BE2C (cell line): ENCODE measurements around the gene TMEM170A.

Source experiments
- DNase-seq: peaks from one replicate; pipeline ENCODE4 v3.0.0-alpha.2; 2020
- H3K27me3 ChIP-seq: fragments of 250-450 bp; sonication (Bioruptor Pico); 2 replicates; pipeline ENCODE4 v1.5.1; 2020; ENCODE audit warnings: mild to moderate bottlenecking
- H3K36me3 ChIP-seq: fragments of 250-450 bp; sonication (Bioruptor Pico); 2 replicates; pipeline ENCODE4 v1.5.1; 2020; ENCODE audit warnings: mild to moderate bottlenecking
- H3K4me1 ChIP-seq: fragments of 250-450 bp; sonication (Bioruptor Pico); 2 replicates; pipeline ENCODE4 v1.5.1; 2020
- H3K4me3 ChIP-seq: 2 replicates; pipeline ENCODE4 v1.5.1; 2011; ENCODE audit warnings: low read depth, low read length
- H3K9me3 ChIP-seq: fragments of 250-450 bp; sonication (Bioruptor Pico); 2 replicates; pipeline ENCODE4 v1.5.1; 2020
- TF ChIP-seq, protein P1 (sequence below): IDR thresholded peaks from 2 replicates; pipeline ENCODE4 v1.5.1; 2012; ENCODE audit warnings: mild to moderate bottlenecking, low read depth, low read length

The TMEM170A gene

DNA sequence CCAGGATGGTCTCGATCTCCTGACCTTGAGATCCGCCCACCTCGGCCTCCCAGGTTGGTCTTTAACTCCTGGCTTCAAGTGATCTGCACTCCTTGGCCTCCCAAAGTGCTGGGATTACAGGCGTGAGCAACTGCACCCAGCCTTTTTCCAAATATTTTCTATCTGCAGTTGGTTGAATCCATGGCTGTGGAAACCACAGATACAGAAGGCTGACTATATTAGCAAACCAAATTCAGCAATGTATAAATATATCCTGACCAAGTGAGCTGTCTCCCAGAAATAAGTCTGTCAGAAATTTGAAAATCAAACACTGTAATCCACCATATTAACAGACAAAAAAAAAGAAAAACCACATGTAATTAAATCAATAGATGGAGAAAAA lies 40.8 kb downstream of the TMEM170A start:
- Histone ChIP-seq H3K27me3 (no peaks in the 10 kb centered on the region), H3K9me3 (no peaks in the 10 kb centered on the region), H3K4me1 (peaks cover 18% of the 10 kb centered on the region), H3K4me3 (no peak overlapping the region), H3K36me3 (peaks cover 5% of the 10 kb centered on the region; the same call in 1 of the 2 replicates)
- DNase-seq: no peak
- TF ChIP-seq, protein P1, sequence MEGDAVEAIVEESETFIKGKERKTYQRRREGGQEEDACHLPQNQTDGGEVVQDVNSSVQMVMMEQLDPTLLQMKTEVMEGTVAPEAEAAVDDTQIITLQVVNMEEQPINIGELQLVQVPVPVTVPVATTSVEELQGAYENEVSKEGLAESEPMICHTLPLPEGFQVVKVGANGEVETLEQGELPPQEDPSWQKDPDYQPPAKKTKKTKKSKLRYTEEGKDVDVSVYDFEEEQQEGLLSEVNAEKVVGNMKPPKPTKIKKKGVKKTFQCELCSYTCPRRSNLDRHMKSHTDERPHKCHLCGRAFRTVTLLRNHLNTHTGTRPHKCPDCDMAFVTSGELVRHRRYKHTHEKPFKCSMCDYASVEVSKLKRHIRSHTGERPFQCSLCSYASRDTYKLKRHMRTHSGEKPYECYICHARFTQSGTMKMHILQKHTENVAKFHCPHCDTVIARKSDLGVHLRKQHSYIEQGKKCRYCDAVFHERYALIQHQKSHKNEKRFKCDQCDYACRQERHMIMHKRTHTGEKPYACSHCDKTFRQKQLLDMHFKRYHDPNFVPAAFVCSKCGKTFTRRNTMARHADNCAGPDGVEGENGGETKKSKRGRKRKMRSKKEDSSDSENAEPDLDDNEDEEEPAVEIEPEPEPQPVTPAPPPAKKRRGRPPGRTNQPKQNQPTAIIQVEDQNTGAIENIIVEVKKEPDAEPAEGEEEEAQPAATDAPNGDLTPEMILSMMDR: no peak

DNA sequence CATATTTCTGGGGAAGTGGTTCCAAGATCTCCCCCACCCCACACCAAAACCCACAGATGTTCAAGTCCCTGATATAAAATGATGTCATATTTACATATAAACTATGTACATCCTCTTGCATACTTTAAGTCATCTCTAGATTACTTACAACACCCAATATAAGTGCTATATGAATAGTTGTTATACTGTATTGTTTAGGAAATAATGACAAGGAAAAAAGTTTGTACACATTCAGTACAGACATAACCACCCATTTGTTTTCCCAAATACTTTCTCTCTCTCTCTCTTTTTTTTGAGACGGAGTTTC lies 42.7 kb downstream of the TMEM170A start:
- H3K36me3 ChIP-seq: 0 out of 2 replicates have a peak, but pooled peaks cover 2% of the 10 kb centered on the region
- DNase-seq: no peak
- H3K4me1 ChIP-seq: peaks cover 18% of the 10 kb centered on the region
- H3K9me3 ChIP-seq: no peaks in the 10 kb centered on the region
- H3K27me3 ChIP-seq: no peaks in the 10 kb centered on the region
- TF ChIP-seq, protein P1: no peak
- no peak overlapping the region for H3K4me3 ChIP-seq

DNA sequence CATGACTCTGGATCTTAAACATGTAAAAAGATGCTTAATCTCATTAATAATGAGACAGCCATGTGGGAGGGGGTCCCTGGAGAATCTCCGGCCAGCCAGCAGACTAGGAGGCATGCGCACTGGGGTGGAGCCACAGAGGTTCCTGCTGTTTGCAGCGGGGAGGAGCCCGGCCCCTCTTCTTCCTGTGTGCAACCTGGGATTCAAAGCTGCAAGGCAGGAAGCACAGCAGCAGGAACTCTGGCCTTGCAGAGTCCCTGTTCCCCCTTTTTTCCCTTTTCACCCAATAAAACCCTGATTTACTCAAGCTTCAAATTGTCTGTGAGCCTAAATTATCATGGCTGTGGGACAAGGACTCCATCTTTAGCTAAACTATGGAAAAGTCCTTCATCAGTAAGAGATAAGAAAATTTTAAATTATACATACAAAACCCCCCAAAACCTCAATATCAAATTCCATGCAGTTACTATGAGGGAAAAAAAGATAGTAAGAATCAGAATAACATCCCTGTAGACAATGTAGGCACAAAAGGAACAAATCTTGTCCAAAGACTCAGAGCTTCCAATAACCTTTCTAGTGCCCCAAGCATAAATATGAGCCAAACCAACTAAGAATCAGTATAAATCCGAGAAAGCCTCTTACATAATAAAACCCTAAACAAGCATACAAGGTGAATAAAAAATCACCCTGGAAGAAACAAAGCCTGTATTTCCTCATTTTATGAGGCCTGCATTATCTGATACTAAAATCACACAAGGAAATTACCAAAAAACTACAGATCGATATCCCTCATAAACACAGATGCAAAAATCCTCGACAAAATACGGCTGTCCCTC lies 43.3 kb downstream of the TMEM170A start:
- Histone ChIP-seq H3K36me3 (no peaks in the 10 kb centered on the region), H3K4me1 (peaks cover 18% of the 10 kb centered on the region), H3K4me3 (peak overlapping the region; percentile 29), H3K9me3 (no peaks in the 10 kb centered on the region), H3K27me3 (no peaks in the 10 kb centered on the region)
- peak; percentile 97 for DNase-seq
- TF ChIP-seq, protein P1: no peak

DNA sequence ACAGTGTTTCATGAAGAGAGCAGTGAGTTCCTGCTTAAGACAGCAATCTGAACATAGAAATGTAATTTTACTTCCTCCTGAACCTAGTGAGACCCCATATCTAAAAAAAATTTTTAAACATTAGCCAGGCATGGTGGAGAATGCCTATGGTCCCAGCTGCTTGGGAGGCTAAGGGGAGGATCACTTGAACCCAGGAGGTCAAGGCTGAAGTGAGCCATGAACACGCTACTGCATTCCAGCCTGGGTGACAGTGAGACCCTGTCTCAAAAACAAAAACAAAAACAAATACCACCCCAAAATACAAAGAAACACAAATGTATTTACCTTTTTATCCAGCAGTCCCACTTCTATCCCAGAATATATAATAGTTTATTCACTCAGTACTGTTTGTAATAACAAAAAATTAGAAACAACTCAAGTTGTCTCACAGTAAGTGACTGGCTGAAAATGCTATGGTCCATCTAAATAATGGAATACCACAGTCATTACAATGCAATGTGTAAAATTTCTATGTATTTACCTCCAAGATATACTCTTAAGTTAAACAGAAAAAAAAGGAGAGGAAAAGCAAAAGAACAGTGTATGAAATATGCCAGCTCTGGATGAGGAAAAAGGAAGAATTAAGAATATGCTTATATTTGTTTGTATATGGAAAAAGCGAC lies 47.5 kb downstream of the TMEM170A start:
- Histone ChIP-seq H3K4me1 (peaks cover 18% of the 10 kb centered on the region), H3K9me3 (no peaks in the 10 kb centered on the region), H3K4me3 (no peak overlapping the region), H3K36me3 (peaks cover 9% of the 10 kb centered on the region), H3K27me3 (no peaks in the 10 kb centered on the region)
- TF ChIP-seq, protein P1: no peak
- DNase-seq: no peak

DNA sequence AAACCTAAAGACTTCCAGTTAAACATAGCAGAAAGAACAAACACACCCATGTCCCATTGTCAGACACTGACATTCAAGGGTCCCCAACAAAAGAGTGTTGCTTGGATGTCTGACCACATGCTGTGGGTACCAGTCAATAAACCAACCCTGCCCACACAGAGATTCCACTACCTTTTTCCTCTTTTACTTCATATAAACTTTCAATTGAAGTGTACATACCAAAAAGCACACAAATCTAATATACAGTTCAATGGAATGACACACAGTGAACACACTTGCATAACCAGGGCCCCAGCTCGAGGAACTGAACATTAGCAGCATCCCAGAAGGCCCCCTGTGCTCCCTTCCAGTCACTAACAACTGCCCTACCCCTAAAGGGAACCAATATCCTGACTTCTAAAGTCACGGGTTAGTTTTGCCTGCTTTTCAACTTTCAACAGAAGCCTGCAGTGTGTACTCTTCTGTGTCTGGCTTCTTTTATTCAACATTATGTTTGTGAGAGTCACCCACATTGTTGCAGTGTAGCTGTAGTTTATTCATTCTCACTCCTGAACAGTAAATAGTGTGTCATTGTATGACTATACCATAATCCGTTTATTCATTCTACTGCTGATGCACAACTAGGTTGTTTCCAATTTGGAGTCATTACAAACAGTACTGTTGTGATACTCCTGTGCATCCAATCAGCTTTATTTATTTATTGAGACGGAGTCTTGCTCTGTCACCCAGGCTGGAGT lies 49.2 kb downstream of the TMEM170A start:
- Histone ChIP-seq H3K4me3 (no peak overlapping the region), H3K4me1 (peaks cover 8% of the 10 kb centered on the region), H3K27me3 (no peaks in the 10 kb centered on the region), H3K9me3 (no peaks in the 10 kb centered on the region), H3K36me3 (peaks cover 20% of the 10 kb centered on the region)
- TF ChIP-seq, protein P1: no peak
- no peak for DNase-seq
